Naive thymus-derived CD4-positive, alpha-beta T cell (primary cell): ENCODE results near the gene MEG3. TPM values are rescaled to one million over a fixed set of nuclear protein-coding genes. Genes with fewer than 3 reads are reported as not detected.

ENCODE experiments used
- ATAC-seq: fragments of 150-1000 bp; cut with Tn5 transposase; 2 replicates; pipeline ENCODE4 v1.10.0; 2021; ENCODE audit warnings: mild to moderate bottlenecking, moderate library complexity
- CTCF ChIA-PET: fragments of 350-600 bp; sonication (Branson Sonifier 250); formaldehyde crosslinking; loops from one replicate; lab custom pipeline; 2021; ENCODE audit warnings: antibody characterized with exemption; lab: Charles Lee
- POLR2A ChIA-PET: fragments of 350-600 bp; sonication (Branson Sonifier 250); formaldehyde crosslinking; loops from one replicate; lab custom pipeline; 2021; ENCODE audit warnings: antibody characterized with exemption, inconsistent platforms; lab: Charles Lee
- DNase-seq, 9 donors: peaks; one replicate each; pipeline versions ENCODE4 v3.0.0 to v3.0.0-alpha.2; 2020 to 2022; ENCODE audit warnings: mixed read lengths in 1 of 9
- H3K27ac ChIP-seq: one replicate; pipeline ENCODE4 v1.7.0; 2013; ENCODE audit warnings: mild to moderate bottlenecking, low read depth, low read length, moderate library complexity
- H3K27me3 ChIP-seq, 2 donors: one replicate each; pipeline ENCODE4 v1.7.0; 2013; ENCODE audit warnings: low read length in 2 of 2, mild to moderate bottlenecking in 2 of 2, moderate library complexity in 2 of 2; ENCODE audit not compliant: control insufficient read depth in 2 of 2, insufficient read depth in 2 of 2
- H3K36me3 ChIP-seq, 3 experiments: 1 replicate in 2 of 3; 2 replicates in 1 of 3; pipeline ENCODE4 v1.7.0; 2013; ENCODE audit warnings: low read length in 3 of 3, mild to moderate bottlenecking in 3 of 3, moderate library complexity in 1 of 3; ENCODE audit not compliant: insufficient read depth in 3 of 3, control insufficient read depth in 2 of 3
- H3K4me1 ChIP-seq, 2 donors: one replicate each; pipeline ENCODE4 v1.7.0; 2013; ENCODE audit warnings: low read length in 2 of 2, mild to moderate bottlenecking in 2 of 2, moderate library complexity in 1 of 2; ENCODE audit not compliant: control insufficient read depth in 2 of 2, insufficient read depth in 2 of 2
- H3K4me3 ChIP-seq: 2 replicates; pipeline ENCODE4 v1.7.0; 2013; ENCODE audit warnings: mild to moderate bottlenecking, low read length
- H3K9me3 ChIP-seq, 3 experiments: 1 replicate in 2 of 3; 2 replicates in 1 of 3; pipeline ENCODE4 v1.7.0; 2013; ENCODE audit warnings: low read length in 3 of 3; ENCODE audit not compliant: control insufficient read depth in 2 of 3
- H3K27ac Mint-ChIP-seq, 9 donors: one replicate each; pipeline ENCODE4 v1.8.0; 2020 to 2022; ENCODE audit warnings: mixed read lengths in 9 of 9, mild to moderate bottlenecking in 8 of 9, moderate library complexity in 5 of 9, inconsistent platforms in 2 of 9
- H3K27me3 Mint-ChIP-seq, 5 donors: one replicate each; pipeline ENCODE4 v1.8.0; 2021 to 2022; ENCODE audit warnings: mixed read lengths in 5 of 5, mild to moderate bottlenecking in 1 of 5
- H3K36me3 Mint-ChIP-seq, 5 donors: one replicate each; pipeline ENCODE4 v1.8.0; 2020 to 2022; ENCODE audit warnings: mixed read lengths in 5 of 5, mild to moderate bottlenecking in 3 of 5, inconsistent platforms in 1 of 5
- H3K4me1 Mint-ChIP-seq, 7 donors: one replicate each; pipeline ENCODE4 v1.8.0; 2020 to 2022; ENCODE audit warnings: mixed read lengths in 7 of 7, mild to moderate bottlenecking in 3 of 7, inconsistent platforms in 1 of 7
- H3K4me3 Mint-ChIP-seq, 10 donors: one replicate each; pipeline ENCODE4 v1.8.0; 2020 to 2022; ENCODE audit warnings: mild to moderate bottlenecking in 10 of 10, mixed read lengths in 10 of 10, moderate library complexity in 6 of 10, inconsistent platforms in 2 of 10
- H3K9me3 Mint-ChIP-seq, 11 donors: one replicate each; pipeline ENCODE4 v1.8.0; 2020 to 2022; ENCODE audit warnings: mixed read lengths in 11 of 11, mild to moderate bottlenecking in 4 of 11, inconsistent platforms in 1 of 11, moderate library complexity in 1 of 11
- intact Hi-C, 2 donors: fragments of 100-400 bp; cut with micrococcal nuclease; formaldehyde crosslinking; loops; one replicate each; pipeline ENCODE4 v1.15.1; 2023
- polyA plus RNA-seq, 2 donors: library from polyadenylated mRNA; unstranded; fragments of 300-500 nt; fragmentation: Illumina TruSeq; gene quantifications; one replicate each; pipeline ENCODE4 v1.2.3, GENCODE V29; 2021
- total RNA-seq, 6 experiments: library from RNA in 5 of 6; stranded (reverse) in 5 of 6; gene quantifications; 1 replicate in 5 of 6; 2 replicates in 1 of 6; pipeline ENCODE4 v1.2.3 and lab custom pipeline; 2021 to 2026

Gene MEG3
- total and polyA plus RNA-seq, 7 experiments from 2014 or later, result 0.80 to 2.4 TPM; not detected in 5

DNA sequence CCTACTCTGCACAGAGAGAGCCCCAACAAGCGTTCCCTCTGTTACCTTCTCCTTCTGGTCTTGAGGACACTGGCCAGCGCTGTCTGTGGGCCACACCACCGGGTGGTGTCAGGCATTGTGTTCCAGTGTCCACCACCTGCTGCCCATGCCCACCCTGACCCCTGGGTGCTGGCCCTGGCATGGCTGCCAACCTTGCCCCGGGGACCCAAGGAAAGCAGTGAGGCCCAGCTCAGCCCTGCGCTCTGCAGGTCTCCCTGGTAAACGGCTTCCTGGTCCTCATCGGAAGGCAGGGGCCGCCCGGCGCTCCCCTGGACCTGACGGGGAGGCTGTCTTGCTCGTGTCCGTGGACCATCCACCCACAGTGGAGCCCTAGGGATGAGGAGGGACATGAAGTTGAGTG lies 21.8 kb upstream of the MEG3 start:
- H3K36me3 ChIP-seq, result no peaks in the 10 kb centered on the region
- H3K4me1 ChIP-seq, result no peaks in the 10 kb centered on the region
- no peaks in the 10 kb centered on the region for H3K27me3 ChIP-seq
- DNase-seq (no peak), ATAC-seq (no peak)
- intact Hi-C loops, result no loop called here
- H3K36me3 Mint-ChIP-seq, result peaks cover 0 to 6% (median 0%) of the 10 kb centered on the region in 5 donors
- peaks cover 0 to 17% (median 0%) of the 10 kb centered on the region in 3 experiments for H3K9me3 ChIP-seq
- CTCF ChIA-PET, result no interaction called here
- peaks cover 0 to 2% (median 0%) of the 10 kb centered on the region in 7 donors for H3K4me1 Mint-ChIP-seq
- H3K4me3 Mint-ChIP-seq, result no peak overlapping the region
- peaks cover 7 to 14% (median 7%) of the 10 kb centered on the region in 5 donors for H3K27me3 Mint-ChIP-seq
- POLR2A ChIA-PET, result no interaction called here
- no peak overlapping the region for H3K27ac Mint-ChIP-seq
- H3K27ac ChIP-seq, result no peak overlapping the region
- H3K9me3 Mint-ChIP-seq, result peaks cover 0 to 17% (median 9%) of the 10 kb centered on the region in 11 donors
- no peak overlapping the region for H3K4me3 ChIP-seq

DNA sequence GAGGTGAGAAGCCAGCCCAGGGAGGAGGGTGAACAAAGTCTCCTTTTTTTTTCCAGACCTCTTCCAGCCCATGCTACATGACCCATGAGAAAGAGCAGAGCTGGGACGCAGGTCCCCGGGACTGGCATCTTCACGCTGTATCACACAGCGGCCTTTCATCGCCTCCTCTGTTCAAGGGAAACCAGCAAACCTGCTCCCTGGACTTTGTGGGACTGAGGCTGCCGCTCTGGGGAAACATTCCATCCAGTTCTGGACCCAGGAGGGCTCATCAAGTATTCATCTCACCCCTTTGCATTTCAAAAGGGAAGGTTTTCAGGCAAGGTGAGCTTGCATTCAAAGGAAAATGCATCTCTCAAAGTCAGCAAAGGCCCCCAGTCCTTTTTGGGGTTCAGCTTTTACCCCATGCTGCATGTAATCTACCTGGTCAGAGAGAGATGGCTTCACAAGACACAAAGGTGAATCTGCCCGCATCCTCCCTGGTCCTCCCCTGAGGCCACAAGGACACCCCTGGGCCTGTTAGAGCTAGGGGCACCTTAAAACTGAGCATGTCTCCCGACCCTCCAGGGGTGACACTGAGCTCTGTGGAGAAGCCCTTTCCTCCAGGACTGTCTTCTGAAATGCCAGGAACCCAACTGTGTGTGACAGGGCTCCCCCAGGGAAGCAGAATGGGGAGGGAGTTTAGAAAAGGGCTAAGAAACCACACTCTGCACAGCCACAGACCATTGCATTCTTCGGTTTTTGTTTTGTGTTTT lies 21.2 kb upstream of the MEG3 start:
- H3K9me3 Mint-ChIP-seq, result peaks cover 0 to 23% (median 13%) of the 10 kb centered on the region in 11 donors
- H3K27ac Mint-ChIP-seq, result no peak overlapping the region
- Histone ChIP-seq H3K9me3 (peaks cover 0 to 23% (median 0%) of the 10 kb centered on the region in 3 experiments), H3K27ac (no peak overlapping the region), H3K4me1 (no peaks in the 10 kb centered on the region), H3K4me3 (no peak overlapping the region), H3K36me3 (no peaks in the 10 kb centered on the region), H3K27me3 (no peaks in the 10 kb centered on the region)
- POLR2A ChIA-PET, result no interaction called here
- DNase-seq, result no peak
- H3K4me1 Mint-ChIP-seq, result no peaks in the 10 kb centered on the region
- no peak overlapping the region for H3K4me3 Mint-ChIP-seq
- no peak for ATAC-seq
- CTCF ChIA-PET, result no interaction called here
- peaks cover 0 to 11% (median 0%) of the 10 kb centered on the region in 5 donors for H3K36me3 Mint-ChIP-seq
- intact Hi-C loops, result no loop called here
- H3K27me3 Mint-ChIP-seq, result peaks cover 5 to 17% (median 11%) of the 10 kb centered on the region in 5 donors

DNA sequence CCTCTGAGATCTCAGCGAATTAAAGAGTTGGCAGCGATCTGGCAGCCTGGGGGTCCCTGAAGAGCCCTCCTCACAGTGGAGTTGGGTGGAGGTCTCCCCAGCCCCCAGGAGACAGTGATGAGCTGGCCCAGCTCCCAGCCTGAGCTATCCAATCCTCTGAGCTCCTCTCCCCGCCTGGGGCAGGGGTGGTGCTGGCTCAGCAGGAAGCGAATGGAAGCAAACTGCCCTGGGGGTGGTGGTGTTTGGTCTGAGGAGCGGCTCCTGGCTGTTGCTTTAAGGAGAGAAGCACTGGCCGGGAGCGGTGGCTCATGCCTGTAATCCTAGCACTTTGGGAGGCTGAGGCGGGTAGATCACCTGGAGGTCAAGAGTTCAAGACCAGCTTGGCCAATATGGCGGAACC lies 19.5 kb upstream of the MEG3 start:
- peaks cover 0 to 37% (median 15%) of the 10 kb centered on the region in 11 donors for H3K9me3 Mint-ChIP-seq

DNA sequence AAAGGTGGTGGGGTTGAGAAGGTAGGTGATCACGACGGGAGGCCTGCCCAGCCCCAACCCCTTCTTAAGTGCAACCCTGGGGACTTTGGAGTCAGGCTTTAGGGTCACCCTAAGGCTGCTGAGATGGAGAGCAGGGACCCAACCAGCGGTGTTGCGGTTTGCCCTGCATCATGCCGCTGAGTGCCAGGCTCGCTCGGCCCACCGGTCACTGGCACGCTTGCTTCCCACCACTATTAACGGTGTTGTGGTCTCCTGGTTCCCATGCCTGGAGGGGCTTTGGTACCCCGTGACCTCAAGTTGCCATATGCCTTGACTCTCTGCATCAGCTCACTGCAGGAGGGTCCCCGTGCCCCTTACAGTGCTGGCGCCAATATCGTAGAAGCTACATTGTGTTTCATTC lies 18.4 kb upstream of the MEG3 start:
- Mint-ChIP-seq H3K36me3 (peaks cover 0 to 11% (median 0%) of the 10 kb centered on the region in 5 donors), H3K27me3 (peaks cover 5 to 24% (median 11%) of the 10 kb centered on the region in 5 donors), H3K4me1 (no peaks in the 10 kb centered on the region), H3K4me3 (no peak overlapping the region), H3K27ac (no peak overlapping the region), H3K9me3 (peaks cover 0 to 47% (median 15%) of the 10 kb centered on the region in 11 donors)
- Histone ChIP-seq H3K36me3 (no peaks in the 10 kb centered on the region), H3K4me3 (no peak overlapping the region), H3K9me3 (peaks cover 0 to 42% (median 0%) of the 10 kb centered on the region in 3 experiments), H3K27me3 (no peaks in the 10 kb centered on the region), H3K4me1 (no peaks in the 10 kb centered on the region), H3K27ac (no peak overlapping the region)
- ChIA-PET CTCF (interaction anchor here (0.7 kb wide), 1 partner anchor 98 kb away, joined by 3 read pairs; no protein-coding TSS in a partner anchor), POLR2A (no interaction called here)
- no peak for ATAC-seq
- no peak for DNase-seq
- intact Hi-C loops, result no loop called here

More for the DNA sequence above, 19.5 kb upstream of the MEG3 start:
- H3K36me3 Mint-ChIP-seq, result peaks cover 0 to 11% (median 0%) of the 10 kb centered on the region in 5 donors
- Histone ChIP-seq H3K27ac (no peak overlapping the region), H3K27me3 (no peaks in the 10 kb centered on the region), H3K9me3 (peaks cover 0 to 36% (median 0%) of the 10 kb centered on the region in 3 experiments), H3K36me3 (no peaks in the 10 kb centered on the region), H3K4me1 (no peaks in the 10 kb centered on the region), H3K4me3 (no peak overlapping the region)
- intact Hi-C loops, result no loop called here
- DNase-seq, result no peak
- H3K4me3 Mint-ChIP-seq, result no peak overlapping the region
- ChIA-PET POLR2A (no interaction called here), CTCF (no interaction called here)
- peaks cover 6 to 16% (median 11%) of the 10 kb centered on the region in 5 donors for H3K27me3 Mint-ChIP-seq
- H3K27ac Mint-ChIP-seq, result no peak overlapping the region
- H3K4me1 Mint-ChIP-seq, result no peaks in the 10 kb centered on the region
- no peak for ATAC-seq

DNA sequence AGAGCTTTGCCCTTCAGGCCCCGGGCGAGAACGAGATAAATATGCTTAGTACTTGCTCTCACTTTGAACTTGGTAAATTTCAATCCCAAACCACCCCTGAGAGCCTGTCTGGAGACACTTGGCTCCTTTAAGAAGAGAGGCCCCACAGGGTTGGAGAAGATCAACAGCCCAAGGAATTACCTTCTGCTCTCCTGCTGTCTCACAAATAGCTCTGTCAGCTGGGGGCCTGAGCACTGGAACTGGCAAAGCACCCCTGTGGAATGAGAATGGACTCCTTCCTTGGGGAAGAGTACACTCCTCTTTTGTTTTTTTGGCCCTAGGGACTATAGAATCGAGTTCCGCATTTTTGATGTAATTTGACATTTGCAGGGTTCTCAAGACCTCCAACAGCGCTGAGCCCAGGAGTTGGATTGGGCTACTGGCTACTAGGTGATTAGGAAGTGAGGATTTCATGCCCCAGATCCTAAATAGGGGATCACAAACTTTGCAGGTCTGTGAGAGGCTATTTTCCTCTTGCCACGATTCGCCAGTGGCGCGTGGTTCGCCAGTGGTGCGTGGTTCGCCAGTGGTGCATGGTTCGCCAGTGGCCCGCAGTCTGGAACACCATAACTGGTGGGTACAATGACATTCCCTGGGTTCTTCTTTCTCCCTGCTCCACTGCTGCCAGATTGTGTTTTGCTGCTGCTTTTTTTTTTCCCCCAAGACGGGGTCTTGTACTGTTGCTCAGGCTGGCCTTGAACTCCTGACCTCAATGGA lies 17.8 kb upstream of the MEG3 start:
- Histone ChIP-seq H3K4me1 (no peaks in the 10 kb centered on the region), H3K27me3 (no peaks in the 10 kb centered on the region), H3K27ac (no peak overlapping the region), H3K9me3 (peaks cover 0 to 42% (median 0%) of the 10 kb centered on the region in 3 experiments), H3K36me3 (no peaks in the 10 kb centered on the region), H3K4me3 (no peak overlapping the region)
- intact Hi-C loops, result no loop called here
- Mint-ChIP-seq H3K4me1 (no peaks in the 10 kb centered on the region), H3K36me3 (peaks cover 0 to 11% (median 0%) of the 10 kb centered on the region in 5 donors), H3K27me3 (peaks cover 5 to 25% (median 11%) of the 10 kb centered on the region in 5 donors), H3K27ac (no peak overlapping the region), H3K9me3 (peaks cover 0 to 47% (median 15%) of the 10 kb centered on the region in 11 donors), H3K4me3 (no peak overlapping the region)
- CTCF ChIA-PET, result interaction anchor here (0.7 kb wide), 1 partner anchor 99 kb away, joined by 3 read pairs; no protein-coding TSS in a partner anchor
- DNase-seq (no peak), ATAC-seq (no peak)
- POLR2A ChIA-PET, result no interaction called here

DNA sequence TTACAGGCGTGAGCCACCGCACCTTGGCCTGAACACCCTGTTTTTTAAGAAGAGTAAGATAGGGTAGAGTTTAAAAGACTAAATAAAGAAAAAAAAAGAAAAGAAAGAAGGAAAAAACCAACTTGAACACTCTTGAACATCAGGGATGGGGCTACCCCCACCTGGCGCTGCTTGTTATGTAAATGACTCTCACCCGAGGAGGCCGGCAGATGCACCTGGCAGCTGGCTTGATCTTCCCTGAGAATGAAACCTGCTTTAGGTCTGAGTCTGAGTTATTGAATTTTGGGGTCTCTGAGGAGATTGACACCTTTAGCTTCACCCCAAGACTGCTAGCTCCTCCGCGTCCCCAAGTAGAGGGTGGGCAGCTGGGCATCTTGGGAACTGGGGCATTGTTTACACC lies 15.5 kb upstream of the MEG3 start:
- ATAC-seq, result no peak
- POLR2A ChIA-PET, result no interaction called here
- intact Hi-C loops, result no loop called here

More for the DNA sequence above, 15.5 kb upstream of the MEG3 start:
- no peak overlapping the region for H3K27ac ChIP-seq
- Mint-ChIP-seq H3K4me1 (no peaks in the 10 kb centered on the region), H3K36me3 (peaks cover 0 to 11% (median 0%) of the 10 kb centered on the region in 5 donors), H3K4me3 (no peak overlapping the region), H3K27ac (no peak overlapping the region), H3K27me3 (peaks cover 11 to 40% (median 17%) of the 10 kb centered on the region in 5 donors), H3K9me3 (peaks cover 0 to 53% (median 15%) of the 10 kb centered on the region in 11 donors)
- DNase-seq, result no peak
- H3K27me3 ChIP-seq, result no peaks in the 10 kb centered on the region
- H3K4me3 ChIP-seq, result no peak overlapping the region
- H3K9me3 ChIP-seq, result peaks cover 0 to 42% (median 0%) of the 10 kb centered on the region in 3 experiments
- no peaks in the 10 kb centered on the region for H3K36me3 ChIP-seq
- H3K4me1 ChIP-seq, result no peaks in the 10 kb centered on the region
- CTCF ChIA-PET, result no interaction called here
